HG03135 (cell line): ENCODE measurements around the gene ZNF326.

ENCODE experiments used
- ATAC-seq: cut with Tn5 transposase; IDR thresholded peaks from one replicate; pipeline ENCODE4 v1.9.1; 2021; ENCODE audit warnings: mild to moderate bottlenecking, moderate library complexity; ENCODE audit not compliant: unreplicated experiment

The ZNF326 gene

DNA sequence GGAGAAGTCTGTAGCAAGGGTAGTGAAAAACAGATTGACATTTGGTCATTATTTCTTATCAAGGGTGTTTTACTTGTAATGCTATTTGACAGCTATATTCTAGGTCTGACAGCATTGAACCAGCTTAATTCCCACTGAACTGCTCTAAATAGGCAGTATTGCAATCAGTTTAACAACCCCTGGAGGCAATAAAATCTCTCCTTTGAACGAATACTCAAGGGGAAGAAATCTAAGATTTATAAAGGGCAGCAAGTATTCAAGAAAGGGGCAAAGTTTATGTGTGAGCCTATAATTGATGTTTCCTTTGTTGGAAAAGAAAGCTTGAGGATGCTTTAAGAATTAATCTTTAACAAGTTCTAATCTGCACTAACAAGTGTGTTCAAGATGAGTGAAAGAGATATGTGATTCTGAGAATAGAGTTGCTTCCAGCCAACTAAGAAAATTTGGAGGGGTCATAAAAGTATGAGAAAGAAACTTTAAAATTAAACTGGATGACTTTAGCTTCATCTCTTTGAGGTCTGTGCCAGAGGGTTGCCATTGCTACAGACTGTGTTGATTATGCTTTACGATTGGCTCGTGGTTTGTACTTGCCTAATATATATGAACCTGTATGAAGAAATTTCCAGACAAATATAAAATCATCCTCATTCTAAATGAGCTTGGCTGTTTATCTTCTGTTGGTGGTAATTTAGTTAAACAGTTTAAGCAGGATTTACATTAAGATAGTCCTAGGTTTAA, 72.5 kb downstream of the ZNF326 start:
- no peak for ATAC-seq

DNA sequence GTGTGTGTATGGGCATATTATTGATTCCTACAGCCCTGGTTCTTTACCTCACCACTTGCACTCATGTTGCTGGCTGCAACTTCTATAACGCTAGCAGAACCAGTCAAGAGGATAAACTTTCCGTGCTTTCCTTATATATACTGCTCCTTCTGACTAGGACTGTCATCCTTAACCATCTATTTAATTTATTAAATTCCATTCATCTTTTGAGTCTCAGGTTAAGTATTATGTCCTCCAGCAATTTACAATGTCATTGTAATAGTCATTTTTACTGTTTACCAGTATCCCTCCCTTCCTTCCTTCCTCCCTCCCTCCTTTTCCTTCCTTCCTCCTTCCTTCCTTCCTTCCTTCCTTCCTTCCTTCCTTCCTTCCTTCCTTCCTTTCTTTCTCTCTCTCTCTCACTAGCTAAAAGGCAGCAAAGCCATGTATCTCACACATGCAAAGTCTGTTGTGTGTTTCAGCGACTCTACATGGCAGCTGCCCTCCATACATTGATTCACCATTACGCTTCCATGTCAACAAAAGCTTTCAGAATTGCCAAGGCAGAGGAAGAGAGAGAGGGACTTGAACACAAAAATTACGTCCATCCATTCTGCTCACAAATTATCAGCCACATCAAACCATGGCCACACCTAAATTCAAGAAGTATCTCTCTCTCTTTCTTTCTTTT, 73.8 kb downstream of the ZNF326 start:
- ATAC-seq, result no peak

DNA sequence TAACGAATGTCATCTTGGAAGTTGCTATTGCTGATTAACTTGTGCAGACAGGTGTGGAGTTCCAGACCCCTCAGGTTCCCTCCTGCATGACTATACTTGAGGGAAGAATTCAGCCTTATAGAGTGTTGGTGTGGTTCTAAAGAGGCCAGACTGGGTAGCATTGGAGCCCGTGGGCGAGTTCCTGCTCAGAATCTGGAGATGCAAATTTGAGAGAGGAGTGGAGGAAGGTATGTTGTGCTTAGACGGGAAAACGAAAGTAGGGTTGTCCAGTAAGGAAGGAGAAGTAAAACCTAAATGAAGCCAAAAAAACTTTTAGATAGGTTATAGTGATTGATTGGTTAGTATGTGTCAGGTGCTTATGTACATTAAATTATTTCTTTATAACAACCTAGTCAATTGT, 79.2 kb downstream of the ZNF326 start:
- ATAC-seq, result peak; percentile 77

DNA sequence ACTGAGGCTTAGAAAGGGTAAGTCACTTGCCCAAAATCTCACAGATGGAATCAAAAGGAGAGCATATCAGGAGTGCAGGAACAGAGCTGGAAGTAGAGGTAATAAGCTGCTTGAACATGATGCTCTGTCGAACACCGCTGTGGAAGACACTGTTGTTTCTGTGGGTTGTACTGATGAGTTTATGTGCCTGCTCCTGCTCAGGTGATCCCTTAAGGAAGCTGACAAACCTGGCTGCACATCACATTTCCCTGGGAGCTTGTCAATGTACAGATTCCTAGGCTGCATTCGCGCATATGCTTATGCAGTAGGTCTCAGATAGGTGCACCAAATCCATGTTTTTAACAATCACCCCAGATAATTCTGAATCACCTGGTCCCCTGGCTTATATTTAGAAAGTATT, 79.7 kb downstream of the ZNF326 start:
- no peak for ATAC-seq

DNA sequence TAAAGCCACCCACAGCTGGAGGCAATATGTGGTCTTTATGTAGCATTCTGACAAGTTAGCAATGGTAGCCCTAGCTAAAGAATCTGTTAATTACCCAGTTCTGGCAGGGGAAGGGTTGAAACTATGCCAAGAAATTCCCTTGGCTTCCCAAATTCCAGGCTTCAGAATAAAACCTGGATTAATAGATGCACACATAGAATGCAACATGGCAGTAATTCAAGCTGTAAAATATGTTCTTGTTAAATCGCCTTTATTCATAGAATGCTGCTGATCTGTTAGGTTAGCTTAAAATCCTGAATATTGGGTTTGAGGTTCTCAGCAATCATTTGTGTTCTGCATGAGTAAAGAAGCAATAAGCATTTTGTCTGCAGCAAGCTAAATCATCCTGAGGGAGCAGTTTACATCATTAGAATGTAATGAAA, 80.1 kb downstream of the ZNF326 start:
- ATAC-seq, result no peak

DNA sequence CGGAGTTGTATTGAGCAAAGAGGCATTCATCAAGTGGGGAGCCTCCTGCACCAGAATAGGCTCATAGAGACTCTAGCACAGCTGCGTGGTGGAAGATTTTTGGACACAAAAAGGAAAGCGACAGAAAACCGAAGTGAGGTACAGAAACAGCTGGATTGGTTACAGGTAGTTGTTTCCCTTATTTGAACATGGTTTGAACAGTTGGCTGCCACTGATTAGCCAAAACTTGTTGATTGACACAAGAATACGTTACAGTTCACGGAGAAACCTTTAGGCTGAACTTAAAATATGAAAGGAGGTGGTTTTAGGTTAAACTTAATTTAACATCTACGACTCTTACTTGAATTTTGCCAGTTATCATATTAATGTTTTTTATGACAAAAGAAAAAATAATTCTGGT, 89.1 kb downstream of the ZNF326 start:
- no peak for ATAC-seq
